Measurements from ENCODE around the gene CWC25. TPM values are rescaled to one million over a fixed set of nuclear protein-coding genes. Genes with fewer than 3 reads are reported as not detected.

The CWC25 gene
- total RNA-seq, 2 donors from 2014 or later = 9.0 to 9.5 TPM

DNA sequence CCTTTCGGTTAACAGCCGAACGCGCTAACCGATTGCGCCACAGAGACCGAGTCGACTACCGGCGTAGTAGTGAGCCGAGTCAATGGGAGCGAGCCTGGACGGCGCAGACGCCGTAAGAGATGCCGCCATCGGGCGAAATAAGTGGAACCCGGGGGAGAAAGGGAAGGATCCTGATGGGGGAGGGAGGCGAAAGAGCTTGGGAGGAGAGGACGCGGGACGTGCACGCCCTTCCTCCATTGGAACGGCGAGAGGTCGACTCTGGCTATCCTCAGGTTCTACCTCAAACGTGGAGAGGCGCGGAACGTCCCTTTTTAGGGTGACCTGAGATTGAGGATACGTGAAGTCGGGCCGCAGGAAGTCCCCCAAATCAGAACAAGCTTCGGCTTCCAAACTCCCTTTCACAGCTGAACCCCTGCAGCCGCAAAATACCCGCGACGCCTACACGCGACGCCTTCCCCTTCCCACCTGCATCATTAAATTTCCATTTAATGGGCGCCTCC lies 73.3 kb downstream of the CWC25 start:
- TF ChIP-seq, protein P1, sequence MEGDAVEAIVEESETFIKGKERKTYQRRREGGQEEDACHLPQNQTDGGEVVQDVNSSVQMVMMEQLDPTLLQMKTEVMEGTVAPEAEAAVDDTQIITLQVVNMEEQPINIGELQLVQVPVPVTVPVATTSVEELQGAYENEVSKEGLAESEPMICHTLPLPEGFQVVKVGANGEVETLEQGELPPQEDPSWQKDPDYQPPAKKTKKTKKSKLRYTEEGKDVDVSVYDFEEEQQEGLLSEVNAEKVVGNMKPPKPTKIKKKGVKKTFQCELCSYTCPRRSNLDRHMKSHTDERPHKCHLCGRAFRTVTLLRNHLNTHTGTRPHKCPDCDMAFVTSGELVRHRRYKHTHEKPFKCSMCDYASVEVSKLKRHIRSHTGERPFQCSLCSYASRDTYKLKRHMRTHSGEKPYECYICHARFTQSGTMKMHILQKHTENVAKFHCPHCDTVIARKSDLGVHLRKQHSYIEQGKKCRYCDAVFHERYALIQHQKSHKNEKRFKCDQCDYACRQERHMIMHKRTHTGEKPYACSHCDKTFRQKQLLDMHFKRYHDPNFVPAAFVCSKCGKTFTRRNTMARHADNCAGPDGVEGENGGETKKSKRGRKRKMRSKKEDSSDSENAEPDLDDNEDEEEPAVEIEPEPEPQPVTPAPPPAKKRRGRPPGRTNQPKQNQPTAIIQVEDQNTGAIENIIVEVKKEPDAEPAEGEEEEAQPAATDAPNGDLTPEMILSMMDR (IDR thresholded peaks at IDR 0.05) = no peak
- DNase-seq (ENCODE audit: low spot score) = peak; percentile 89
- no peaks in the 10 kb centered on the region for H3K9me3 ChIP-seq
- peak overlapping the region; percentile 91 to 96 for H3K27ac ChIP-seq
- H3K27me3 ChIP-seq = no peaks in the 10 kb centered on the region
- peaks cover 20% of the 10 kb centered on the region for H3K36me3 ChIP-seq
- H3K4me1 ChIP-seq = peaks cover 0 to 58% of the 10 kb centered on the region in 2 donors
- peak overlapping the region; percentile 71 to 78 for H3K4me3 ChIP-seq

DNA sequence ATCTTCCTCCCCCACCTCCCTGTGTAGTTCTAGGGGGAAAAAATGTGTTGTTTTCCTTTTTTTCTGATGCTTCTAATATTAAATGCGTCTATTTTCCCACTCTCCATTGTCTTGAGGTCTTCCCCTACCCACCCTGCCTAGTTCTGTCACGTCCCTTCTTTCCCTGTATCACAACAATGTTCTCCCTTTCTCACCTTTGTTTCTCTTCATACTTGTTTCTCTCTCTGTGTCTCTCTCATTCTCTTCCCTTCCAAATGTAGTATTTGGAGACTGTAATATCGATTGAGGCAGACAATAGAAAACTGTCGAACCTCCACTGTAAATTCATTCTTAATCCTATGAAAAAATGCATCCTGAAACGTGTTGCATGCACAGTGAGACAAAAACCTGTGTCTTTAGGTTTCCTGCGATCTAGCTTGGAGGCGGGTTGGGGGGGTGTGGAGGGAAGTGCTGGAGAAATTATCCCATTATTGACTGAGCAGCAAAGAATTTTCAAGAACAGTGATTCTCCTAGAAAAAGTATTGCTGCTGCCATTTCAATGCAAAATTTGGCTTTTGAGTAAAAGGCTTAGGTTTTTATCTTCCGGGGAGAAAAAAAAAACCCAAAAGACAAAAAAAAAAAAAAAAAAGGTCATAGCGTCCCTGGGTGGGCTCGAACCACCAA lies 73.8 kb downstream of the CWC25 start:
- Histone ChIP-seq H3K27me3 (no peaks in the 10 kb centered on the region), H3K36me3 (peaks cover 15% of the 10 kb centered on the region), H3K4me1 (peaks cover 0 to 64% of the 10 kb centered on the region in 2 donors), H3K4me3 (peak overlapping the region; percentile 71 to 78), H3K27ac (peak overlapping the region; percentile 91 to 96), H3K9me3 (no peaks in the 10 kb centered on the region)
- no peak for DNase-seq (ENCODE audit: low spot score)
- TF ChIP-seq, protein P1 (IDR thresholded peaks at IDR 0.05) = no peak

Small RNA genes lying within 50 kb of the gene (microRNA-seq; reads per million reads assigned to microRNA genes)
- gene MIR4727 (ENCODE audit: borderline number of aligned reads in 2 of 2, borderline replicate concordance in 1 of 2) = 2.1 to 3.5 reads per million in 2 donors

Other genes starting within 250 kb of the CWC25 start
- gene SRCIN1, start 219.4 kb downstream of the CWC25 start, total RNA-seq = 1 to 10 TPM in 1 of 2 donors, under 1 TPM in 1; 0.52 to 1.1 TPM
- gene EPOP, start 150.4 kb downstream of the CWC25 start, total RNA-seq = 1 to 10 TPM in 1 of 2 donors, under 1 TPM in 1; 0.70 to 3.1 TPM
- gene MLLT6, start 120.0 kb downstream of the CWC25 start, total RNA-seq = 10 to 100 TPM; 38.6 to 71.6 TPM
- 10 to 100 TPM; 17.2 to 20.0 TPM for gene CISD3, start 95.0 kb downstream of the CWC25 start, total RNA-seq
- gene PCGF2, start 77.0 kb downstream of the CWC25 start, total RNA-seq = 10 to 100 TPM in 1 of 2 donors, 1 to 10 TPM in 1; 5.9 to 12.1 TPM
- gene PSMB3, start 72.6 kb downstream of the CWC25 start, total RNA-seq = 100 to 1,000 TPM; 185 to 200 TPM
- gene PIP4K2B, start 25.8 kb downstream of the CWC25 start, total RNA-seq = 10 to 100 TPM; 45.9 to 47.7 TPM
- gene RPL23, start 28.4 kb upstream of the CWC25 start, total RNA-seq = 100 to 1,000 TPM; 640 to 985 TPM
- gene LASP1, start 44.7 kb upstream of the CWC25 start, total RNA-seq = 10 to 100 TPM; 34.2 to 65.4 TPM
- not detected for gene FBXO47, start 142.1 kb upstream of the CWC25 start, total RNA-seq